NCI-H1105 (cell line): ENCODE results near the gene KIF6.

ENCODE experiments used
- DNase-seq: peaks from one replicate; lab custom pipeline; 2025; lab: John Stamatoyannopoulos, UW

Gene KIF6

DNA sequence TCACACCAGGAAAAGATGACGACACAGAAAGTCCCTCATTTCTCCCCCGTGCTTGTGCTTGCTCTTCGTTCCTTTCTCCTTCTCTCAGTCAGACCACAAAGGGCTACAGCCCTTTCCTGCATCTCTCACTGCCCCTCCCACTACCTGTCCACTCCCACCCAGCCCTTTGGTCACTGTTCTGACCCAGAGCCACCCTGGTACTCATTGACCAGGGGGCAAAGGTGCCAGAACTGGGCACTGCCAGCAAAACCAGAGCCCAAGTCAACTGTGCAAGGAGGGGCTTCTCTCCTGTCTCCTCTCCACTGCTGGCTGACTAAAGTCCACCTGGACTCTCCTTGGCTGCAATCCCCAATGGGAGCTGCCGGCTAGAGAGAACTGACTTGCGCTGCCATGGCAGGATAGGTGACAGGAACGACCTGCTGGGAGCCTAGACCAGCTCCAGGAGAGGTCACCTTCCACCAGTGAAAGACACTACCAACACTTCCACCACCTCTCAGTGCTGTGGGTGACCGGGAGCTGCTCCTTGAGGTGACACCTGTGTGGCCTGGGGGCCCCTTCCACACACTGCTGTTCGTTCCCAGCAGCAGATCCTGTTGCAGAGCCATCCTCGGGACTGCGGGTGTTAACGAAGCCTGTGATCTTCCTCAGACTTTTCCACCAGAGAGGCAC is 443.8 kb downstream of the KIF6 start:
- no peak for DNase-seq

GRCh38 chr6:39280247-39280731 is 444.9 kb downstream of the KIF6 start:
- DNase-seq = no peak
